HepG2 (cell line): ENCODE results near the gene CTXN1. TPM values are rescaled to one million over a fixed set of nuclear protein-coding genes. Genes with fewer than 3 reads are reported as not detected.

ENCODE experiments used
- CEBPB ChIP-seq: IDR thresholded peaks from 2 replicates; pipeline ENCODE4 v1.6.1; 2011; ENCODE audit warnings: low read depth, low read length, improper control_type of control experiment, borderline replicate concordance
- HNF4G ChIP-seq, 2 experiments: sonication (generic) in 1 of 2; formaldehyde crosslinking in 1 of 2; IDR thresholded peaks; 2 replicates each; pipeline versions ENCODE4 v1.4.0 to v1.6.1; 2011 to 2020; ENCODE audit warnings: borderline replicate concordance in 2 of 2, low read depth in 2 of 2, mild to moderate bottlenecking in 2 of 2, low read length in 1 of 2, missing genetic modification reagents in 1 of 2, moderate library complexity in 1 of 2
- KAT8 ChIP-seq: IDR thresholded peaks from 2 replicates; pipeline ENCODE4 v1.6.1; 2016; ENCODE audit warnings: missing genetic modification reagents, missing compliant biosample characterization
- RELA ChIP-seq: sonication (generic); formaldehyde crosslinking; IDR thresholded peaks from 2 replicates; pipeline ENCODE4 v1.4.0; 2020; ENCODE audit warnings: missing genetic modification reagents
- SETDB1 ChIP-seq: sonication (generic); formaldehyde crosslinking; IDR thresholded peaks from 2 replicates; pipeline ENCODE4 v1.5.1; 2020; ENCODE audit warnings: missing genetic modification reagents, mild to moderate bottlenecking, borderline replicate concordance
- ZFP91 ChIP-seq: sonication (generic); formaldehyde crosslinking; IDR thresholded peaks from 2 replicates; pipeline ENCODE4 v1.9.0; 2022; ENCODE audit warnings: missing genetic modification reagents, mild to moderate bottlenecking, borderline replicate concordance
- ZNF549 ChIP-seq: sonication (generic); formaldehyde crosslinking; IDR thresholded peaks from 2 replicates; pipeline ENCODE4 v1.5.0; 2020; ENCODE audit warnings: missing genetic modification reagents
- ZNF609 ChIP-seq: sonication (generic); formaldehyde crosslinking; IDR thresholded peaks from 2 replicates; pipeline ENCODE4 v1.4.0; 2020; ENCODE audit warnings: mild to moderate bottlenecking, missing genetic modification reagents, borderline replicate concordance
- polyA plus RNA-seq, 8 experiments: library from polyadenylated mRNA; depleted of rRNA in 3 of 8; stranded (reverse) in 7 of 8; unstranded in 1 of 8; fragments of >200 nt; fragmentation: Illumina TruSeq in 4 of 8; extraction: Trizol in 4 of 8; gene quantifications; 2 replicates each; pipeline versions ENCODE4 v1.2.1 to v1.2.3, GENCODE V29; 2011 to 2016; ENCODE audit warnings: low read depth in 4 of 8, missing spikeins in 1 of 8, mixed read lengths in 1 of 8; ENCODE audit not compliant: insufficient read depth in 1 of 8
- total RNA-seq, 5 experiments: library from RNA; depleted of rRNA; stranded (reverse); fragments of >200 nt; fragmentation: Illumina TruSeq; extraction: Trizol; gene quantifications; 2 replicates each; pipeline ENCODE4 v1.2.3, GENCODE V29; 2016; ENCODE audit warnings: low read depth in 1 of 5
- TF ChIP-seq, protein P1 (sequence below): sonication (generic); formaldehyde crosslinking; IDR thresholded peaks from 2 replicates; pipeline ENCODE4 v1.4.0; 2020; ENCODE audit warnings: missing genetic modification reagents
- TF ChIP-seq, protein P2 (sequence below): IDR thresholded peaks from 2 replicates; pipeline ENCODE4 v1.6.1; 2016
- TF ChIP-seq, protein P3 (sequence below): sonication (generic); formaldehyde crosslinking; IDR thresholded peaks from 2 replicates; pipeline ENCODE4 v1.4.0; 2020; ENCODE audit warnings: missing genetic modification reagents, borderline replicate concordance

CTXN1 gene
- total and polyA plus RNA-seq, 2 of the 13 experiments (the other 11 are each of a cell fraction or from before 2014, with no cell fraction given) = 0.11 TPM; not detected in 1

DNA sequence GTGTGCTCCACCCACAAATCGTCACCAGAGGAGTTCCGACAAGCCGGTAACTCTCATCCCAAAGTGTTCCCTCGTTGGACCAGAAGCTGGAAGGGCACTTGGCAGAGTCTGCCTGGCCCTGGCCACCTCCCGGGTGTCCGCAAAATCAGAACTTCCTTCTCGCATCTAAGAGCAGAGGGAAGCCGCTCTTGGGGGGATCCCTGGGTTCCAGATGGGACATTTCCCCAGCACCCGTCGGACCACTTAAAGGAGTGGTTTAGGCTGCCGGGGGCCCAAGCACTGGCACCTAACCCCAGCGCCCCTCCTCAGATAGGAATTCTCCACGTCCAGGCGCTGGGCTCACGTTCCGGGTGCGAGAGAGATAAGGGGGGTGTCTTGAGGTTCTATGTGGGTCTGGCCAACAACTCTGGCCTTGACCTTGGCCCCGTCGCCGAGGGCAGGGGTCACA lies 23.1 kb downstream of the CTXN1 start (continued):
- TF ChIP-seq, protein P1, sequence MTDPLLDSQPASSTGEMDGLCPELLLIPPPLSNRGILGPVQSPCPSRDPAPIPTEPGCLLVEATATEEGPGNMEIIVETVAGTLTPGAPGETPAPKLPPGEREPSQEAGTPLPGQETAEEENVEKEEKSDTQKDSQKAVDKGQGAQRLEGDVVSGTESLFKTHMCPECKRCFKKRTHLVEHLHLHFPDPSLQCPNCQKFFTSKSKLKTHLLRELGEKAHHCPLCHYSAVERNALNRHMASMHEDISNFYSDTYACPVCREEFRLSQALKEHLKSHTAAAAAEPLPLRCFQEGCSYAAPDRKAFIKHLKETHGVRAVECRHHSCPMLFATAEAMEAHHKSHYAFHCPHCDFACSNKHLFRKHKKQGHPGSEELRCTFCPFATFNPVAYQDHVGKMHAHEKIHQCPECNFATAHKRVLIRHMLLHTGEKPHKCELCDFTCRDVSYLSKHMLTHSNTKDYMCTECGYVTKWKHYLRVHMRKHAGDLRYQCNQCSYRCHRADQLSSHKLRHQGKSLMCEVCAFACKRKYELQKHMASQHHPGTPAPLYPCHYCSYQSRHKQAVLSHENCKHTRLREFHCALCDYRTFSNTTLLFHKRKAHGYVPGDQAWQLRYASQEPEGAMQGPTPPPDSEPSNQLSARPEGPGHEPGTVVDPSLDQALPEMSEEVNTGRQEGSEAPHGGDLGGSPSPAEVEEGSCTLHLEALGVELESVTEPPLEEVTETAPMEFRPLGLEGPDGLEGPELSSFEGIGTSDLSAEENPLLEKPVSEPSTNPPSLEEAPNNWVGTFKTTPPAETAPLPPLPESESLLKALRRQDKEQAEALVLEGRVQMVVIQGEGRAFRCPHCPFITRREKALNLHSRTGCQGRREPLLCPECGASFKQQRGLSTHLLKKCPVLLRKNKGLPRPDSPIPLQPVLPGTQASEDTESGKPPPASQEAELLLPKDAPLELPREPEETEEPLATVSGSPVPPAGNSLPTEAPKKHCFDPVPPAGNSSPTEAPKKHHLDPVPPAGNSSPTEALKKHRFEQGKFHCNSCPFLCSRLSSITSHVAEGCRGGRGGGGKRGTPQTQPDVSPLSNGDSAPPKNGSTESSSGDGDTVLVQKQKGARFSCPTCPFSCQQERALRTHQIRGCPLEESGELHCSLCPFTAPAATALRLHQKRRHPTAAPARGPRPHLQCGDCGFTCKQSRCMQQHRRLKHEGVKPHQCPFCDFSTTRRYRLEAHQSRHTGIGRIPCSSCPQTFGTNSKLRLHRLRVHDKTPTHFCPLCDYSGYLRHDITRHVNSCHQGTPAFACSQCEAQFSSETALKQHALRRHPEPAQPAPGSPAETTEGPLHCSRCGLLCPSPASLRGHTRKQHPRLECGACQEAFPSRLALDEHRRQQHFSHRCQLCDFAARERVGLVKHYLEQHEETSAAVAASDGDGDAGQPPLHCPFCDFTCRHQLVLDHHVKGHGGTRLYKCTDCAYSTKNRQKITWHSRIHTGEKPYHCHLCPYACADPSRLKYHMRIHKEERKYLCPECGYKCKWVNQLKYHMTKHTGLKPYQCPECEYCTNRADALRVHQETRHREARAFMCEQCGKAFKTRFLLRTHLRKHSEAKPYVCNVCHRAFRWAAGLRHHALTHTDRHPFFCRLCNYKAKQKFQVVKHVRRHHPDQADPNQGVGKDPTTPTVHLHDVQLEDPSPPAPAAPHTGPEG = no peak
- TF ChIP-seq KAT8 (CRISPR knock-in tag) = no peak
- TF ChIP-seq CEBPB = no peak
- TF ChIP-seq ZNF549 (CRISPR knock-in tag) = no peak
- TF ChIP-seq SETDB1 (CRISPR knock-in tag) = no peak
- no peak for TF ChIP-seq ZFP91 (CRISPR knock-in tag)
- no peak for TF ChIP-seq ZNF609 (CRISPR knock-in tag)
- TF ChIP-seq, protein P2, sequence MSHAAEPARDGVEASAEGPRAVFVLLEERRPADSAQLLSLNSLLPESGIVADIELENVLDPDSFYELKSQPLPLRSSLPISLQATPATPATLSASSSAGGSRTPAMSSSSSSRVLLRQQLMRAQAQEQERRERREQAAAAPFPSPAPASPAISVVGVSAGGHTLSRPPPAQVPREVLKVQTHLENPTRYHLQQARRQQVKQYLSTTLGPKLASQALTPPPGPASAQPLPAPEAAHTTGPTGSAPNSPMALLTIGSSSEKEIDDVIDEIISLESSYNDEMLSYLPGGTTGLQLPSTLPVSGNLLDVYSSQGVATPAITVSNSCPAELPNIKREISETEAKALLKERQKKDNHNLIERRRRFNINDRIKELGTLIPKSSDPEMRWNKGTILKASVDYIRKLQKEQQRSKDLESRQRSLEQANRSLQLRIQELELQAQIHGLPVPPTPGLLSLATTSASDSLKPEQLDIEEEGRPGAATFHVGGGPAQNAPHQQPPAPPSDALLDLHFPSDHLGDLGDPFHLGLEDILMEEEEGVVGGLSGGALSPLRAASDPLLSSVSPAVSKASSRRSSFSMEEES = no peak
- TF ChIP-seq, protein P3, sequence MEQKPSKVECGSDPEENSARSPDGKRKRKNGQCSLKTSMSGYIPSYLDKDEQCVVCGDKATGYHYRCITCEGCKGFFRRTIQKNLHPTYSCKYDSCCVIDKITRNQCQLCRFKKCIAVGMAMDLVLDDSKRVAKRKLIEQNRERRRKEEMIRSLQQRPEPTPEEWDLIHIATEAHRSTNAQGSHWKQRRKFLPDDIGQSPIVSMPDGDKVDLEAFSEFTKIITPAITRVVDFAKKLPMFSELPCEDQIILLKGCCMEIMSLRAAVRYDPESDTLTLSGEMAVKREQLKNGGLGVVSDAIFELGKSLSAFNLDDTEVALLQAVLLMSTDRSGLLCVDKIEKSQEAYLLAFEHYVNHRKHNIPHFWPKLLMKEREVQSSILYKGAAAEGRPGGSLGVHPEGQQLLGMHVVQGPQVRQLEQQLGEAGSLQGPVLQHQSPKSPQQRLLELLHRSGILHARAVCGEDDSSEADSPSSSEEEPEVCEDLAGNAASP = no peak; the same call in 1 of the 2 replicates
- no peak for TF ChIP-seq HNF4G (IDR thresholded peaks at IDR 0.05; ENCODE audit: borderline replicate concordance, low read depth, low read length)
- 0 out of 2 replicates have a peak, but pooled peaks have one; percentile 61 for TF ChIP-seq HNF4G (CRISPR knock-in tag; IDR thresholded peaks at IDR 0.05; ENCODE audit: borderline replicate concordance, low read depth)
- no peak for TF ChIP-seq RELA (CRISPR knock-in tag)
